Fibroblast of skin of scalp (primary cell): ENCODE data around the gene DNAJA4.

Source experiments
- DNase-seq: peaks from one replicate; pipeline ENCODE4 v3.0.0-alpha.2; 2013

Gene DNAJA4

DNA sequence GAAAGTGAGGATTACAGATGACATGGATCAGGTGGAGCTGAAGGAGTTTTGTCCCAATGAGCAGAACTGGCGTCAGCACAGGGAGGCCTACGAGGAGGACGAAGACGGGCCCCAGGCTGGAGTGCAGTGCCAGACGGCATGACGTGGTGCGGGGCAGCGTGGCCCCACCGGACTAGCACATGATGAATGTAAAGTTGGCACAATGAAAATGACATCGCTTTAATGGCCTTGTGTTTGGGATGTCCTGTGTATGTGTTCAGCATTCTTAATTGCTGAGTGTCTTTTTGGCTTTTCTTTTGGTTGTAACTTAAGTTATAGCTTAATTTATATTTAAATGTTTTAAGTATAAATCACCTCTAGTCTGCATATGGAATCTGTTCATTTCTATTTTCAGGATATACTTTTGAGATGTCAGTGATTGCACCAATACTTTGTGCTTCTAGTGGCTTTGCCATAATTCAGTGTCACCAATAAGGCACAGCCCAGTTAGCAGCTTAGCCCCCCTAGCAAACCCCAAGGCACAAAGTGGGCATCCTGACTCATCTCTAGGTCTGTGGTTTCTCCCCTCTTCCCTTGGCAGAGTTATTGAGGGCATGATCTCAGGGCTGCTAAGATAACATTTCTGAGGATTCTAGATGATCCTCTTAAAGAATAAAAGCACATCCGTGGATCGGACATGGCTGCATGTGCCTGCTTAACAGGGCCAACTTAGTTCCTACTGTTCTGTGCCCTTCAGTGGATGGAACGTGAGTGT, 16.1 kb downstream of the DNAJA4 start:
- peak; percentile 59 for DNase-seq

DNA sequence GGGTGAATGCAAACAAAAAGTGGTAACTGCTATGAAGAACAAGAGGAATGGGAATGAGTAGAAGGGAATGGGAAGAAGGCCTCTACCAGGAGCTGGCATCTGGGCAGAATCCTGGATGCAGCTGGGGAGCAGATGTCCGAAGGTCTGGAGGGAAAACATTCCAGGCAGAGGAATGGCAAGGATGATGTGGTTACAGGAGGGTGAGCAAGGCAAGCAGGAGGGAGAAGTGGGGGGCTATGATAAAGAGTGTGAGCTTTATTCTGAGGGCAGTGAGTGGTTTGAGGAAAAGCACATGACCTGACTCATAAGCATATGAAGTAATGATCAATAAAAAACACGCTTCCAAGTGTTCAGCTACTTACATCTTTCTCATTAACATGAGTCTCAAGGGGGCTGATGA, 18.0 kb downstream of the DNAJA4 start:
- DNase-seq: peak; percentile 59

DNA sequence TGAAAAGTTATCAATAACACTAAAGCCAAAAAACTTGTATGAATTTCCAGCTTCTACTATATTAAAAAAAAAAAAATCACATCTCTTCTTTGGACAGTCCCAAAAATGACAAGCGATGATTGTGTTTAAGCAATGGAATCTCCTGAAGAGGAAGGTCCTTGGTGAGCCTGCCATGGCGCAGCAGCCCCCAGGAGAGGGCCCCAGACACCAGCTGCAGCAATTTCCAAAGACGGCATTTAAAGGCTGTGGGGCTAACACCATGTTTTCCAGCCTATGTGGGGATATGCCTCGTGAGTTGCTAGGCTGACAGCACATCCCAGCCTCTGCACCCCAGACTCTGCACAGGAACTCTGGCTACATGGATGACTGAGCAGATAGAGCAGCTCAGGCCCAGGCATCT, 20.4 kb downstream of the DNAJA4 start:
- DNase-seq: no peak

DNA sequence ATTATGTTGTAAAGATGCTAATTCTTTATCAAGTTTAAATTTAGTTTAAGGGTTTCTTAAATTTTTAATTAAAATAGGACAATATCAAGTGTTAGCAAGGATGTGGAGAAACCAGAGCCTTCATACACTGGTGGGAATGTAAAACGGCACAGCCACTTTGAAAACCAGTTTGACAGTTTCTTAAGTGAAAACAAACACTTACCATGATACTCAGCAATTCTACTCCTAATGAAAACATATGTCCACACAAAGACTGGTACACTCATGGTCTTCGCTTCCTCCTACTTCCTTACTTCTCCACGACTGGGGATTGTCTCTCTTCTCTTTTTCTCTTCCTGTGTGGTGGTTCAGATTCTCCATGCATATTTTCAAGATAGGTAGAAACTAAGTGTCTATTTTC, 25.9 kb downstream of the DNAJA4 start:
- no peak for DNase-seq

DNA sequence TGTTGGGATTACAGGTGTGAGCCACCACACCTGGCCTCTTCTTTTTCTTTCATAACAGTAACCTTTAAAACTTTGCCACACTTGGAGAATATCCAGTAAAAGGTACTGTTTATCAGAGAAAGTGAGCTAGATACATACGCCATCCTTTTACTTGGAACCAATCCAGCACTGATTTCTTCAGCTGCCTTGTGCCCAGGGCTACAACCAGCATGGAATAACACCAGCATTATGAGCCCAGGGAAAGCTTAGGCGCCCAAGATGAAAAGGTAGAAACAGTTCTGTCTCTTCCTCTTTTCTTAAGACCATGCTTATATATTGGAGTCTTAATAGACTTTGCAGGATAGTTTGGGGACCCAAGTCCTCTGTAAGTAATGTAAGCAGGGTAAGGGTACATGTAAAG, 26.7 kb downstream of the DNAJA4 start:
- no peak for DNase-seq

DNA sequence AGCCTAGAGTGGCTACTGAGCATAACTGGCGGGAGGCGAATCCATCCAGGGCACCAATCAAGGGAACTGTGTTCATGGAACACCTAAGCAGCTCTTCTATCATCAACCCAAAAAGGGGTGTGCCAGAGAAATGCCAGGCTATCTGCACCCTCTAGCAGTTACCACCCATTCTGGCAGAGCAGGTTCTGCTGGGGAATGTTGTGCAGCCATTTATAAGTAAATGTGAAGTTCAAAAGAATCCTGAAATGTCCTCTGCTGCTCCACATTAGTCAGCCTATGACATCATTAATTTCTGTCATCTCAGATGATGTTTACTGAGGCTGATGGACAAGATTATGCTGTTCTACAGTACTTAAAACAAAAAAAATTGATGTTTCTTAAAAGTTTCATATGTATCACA, 27.3 kb downstream of the DNAJA4 start:
- no peak for DNase-seq

DNA sequence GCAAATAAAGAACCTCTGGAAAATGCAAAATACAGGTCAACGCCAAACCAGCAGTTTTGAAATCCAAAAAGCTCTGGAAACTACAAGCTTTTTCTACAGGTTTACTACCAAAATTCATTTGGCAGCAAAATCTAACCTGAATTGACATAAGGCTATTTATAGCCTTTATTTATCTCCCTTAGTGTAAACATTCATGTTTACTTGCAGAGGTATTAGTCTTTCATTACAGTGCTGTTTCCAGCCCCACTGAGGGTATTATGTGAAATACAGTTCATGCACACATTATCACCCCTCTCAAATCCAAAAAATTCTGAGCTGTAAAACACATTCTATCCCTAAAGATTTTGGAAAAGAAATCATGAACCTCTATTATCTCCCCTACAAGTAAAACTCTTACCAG, 27.9 kb downstream of the DNAJA4 start:
- no peak for DNase-seq

DNA sequence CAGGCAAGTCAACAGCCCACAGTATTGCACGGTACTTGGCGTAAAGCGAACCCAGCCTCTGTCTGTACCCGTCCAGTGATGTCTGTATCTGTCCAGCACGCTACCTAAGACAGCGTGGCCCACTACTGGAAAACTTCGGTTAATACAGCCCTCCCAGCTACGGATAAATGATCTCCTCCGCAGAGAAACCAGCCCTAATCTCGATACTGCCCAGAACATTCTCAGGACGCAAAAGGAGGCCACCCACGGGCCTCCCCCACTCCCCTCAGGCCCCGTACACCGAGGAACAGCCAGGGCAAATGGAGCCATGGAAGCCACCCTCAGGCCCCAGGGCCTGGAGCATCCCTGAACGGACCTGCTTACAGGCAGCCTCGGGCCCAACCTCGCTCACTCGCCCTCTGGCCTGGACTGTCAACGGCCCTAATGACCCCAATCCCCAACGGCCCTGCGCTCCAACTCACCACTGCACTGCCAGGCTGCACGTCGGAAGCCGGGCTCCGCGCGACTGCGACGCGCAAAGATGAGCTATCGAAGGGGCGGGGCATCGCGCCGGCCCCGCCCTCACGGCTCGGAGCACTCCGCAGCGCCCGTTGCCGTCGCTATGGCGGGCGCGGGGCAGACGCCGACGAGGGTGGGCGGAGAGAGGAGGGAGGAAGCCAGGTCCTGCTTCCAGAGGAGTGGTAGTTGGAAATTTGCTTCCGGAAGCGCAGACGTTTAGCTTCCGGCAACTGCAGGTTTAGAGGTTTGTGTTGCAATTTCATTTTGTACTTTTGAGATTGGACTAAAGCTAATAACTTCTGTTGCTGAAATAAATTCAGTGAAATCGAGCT, 35.0 kb downstream of the DNAJA4 start, which contains the start of gene SKIC8:
TSS of gene SKIC8 (minus strand) at position 509 of the 830 bp plus-strand sequence. CDS start 3,923 bp downstream, outside the sequence.
- DNase-seq: peak; percentile 93

DNA sequence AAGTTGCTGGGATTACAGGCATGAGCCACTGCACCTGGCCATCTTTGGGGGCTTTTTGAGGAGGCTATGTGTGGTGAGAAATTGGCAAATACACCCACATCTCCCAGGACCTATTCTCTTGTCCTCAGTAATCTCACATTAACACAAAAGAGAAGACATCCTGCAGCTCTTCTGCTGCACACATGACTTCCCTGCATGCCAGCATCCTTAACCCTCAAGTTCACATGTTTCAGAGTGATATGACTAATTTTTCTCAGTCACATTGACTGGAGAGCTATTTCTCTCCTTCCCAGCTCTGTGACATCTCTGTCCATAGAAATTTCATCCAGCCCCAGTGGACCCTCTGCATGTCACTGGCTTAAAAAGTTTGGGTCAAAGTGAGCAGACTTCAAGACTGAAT, 37.0 kb downstream of the DNAJA4 start:
- DNase-seq: peak; percentile 34

DNA sequence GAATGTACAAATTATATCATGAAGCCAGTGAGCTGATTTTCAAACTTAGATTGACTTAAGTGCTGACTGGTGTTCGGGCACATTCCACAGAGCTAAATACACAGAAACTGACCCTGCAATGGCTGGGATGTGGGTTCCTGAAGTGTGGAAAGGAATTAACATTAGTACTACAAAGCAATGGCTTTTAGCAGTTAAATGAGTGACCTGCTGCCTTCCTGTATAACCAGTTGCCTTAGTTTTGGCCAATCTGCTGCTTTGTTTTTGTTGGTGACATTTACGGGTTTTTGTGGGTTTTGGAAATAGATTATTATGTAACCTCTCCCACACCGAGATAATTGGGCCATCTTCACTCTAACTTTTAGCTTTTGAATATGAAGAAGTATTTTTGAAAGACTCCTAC, 37.5 kb downstream of the DNAJA4 start:
- DNase-seq: peak; percentile 43

DNA sequence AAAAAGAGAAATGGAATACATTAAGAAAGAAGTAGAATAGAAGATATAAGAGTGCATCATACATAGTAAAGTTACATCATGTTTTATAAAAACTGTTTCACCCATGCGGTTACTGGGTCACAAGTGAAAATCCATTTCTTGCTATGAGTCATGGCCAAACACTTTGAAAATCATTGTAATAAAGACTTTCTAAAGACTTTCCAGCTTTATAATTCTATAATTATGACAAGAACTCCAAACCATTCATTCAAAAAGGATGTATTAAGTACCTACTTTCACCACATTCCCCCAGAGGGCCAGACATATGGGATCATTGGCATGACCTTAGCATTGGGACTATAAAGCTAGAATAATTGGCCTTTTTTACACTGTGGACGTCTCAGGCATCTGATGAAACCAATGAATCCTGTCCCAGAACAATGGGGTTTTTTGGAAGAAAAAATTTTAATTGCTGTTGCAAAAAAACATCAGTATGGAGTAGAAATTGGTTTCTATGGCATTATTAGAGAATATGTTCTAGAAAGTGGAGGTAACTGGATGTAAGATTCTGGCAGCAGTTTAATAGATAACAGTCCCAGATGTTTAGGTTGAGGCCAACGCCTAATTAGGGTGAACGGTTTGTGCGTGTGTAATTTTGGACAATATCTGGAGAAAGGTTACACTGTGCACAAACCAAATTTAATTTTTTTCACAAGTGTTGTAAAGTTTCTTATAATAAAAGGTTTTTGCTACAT, 38.4 kb downstream of the DNAJA4 start:
- peak; percentile 96 for DNase-seq

DNA sequence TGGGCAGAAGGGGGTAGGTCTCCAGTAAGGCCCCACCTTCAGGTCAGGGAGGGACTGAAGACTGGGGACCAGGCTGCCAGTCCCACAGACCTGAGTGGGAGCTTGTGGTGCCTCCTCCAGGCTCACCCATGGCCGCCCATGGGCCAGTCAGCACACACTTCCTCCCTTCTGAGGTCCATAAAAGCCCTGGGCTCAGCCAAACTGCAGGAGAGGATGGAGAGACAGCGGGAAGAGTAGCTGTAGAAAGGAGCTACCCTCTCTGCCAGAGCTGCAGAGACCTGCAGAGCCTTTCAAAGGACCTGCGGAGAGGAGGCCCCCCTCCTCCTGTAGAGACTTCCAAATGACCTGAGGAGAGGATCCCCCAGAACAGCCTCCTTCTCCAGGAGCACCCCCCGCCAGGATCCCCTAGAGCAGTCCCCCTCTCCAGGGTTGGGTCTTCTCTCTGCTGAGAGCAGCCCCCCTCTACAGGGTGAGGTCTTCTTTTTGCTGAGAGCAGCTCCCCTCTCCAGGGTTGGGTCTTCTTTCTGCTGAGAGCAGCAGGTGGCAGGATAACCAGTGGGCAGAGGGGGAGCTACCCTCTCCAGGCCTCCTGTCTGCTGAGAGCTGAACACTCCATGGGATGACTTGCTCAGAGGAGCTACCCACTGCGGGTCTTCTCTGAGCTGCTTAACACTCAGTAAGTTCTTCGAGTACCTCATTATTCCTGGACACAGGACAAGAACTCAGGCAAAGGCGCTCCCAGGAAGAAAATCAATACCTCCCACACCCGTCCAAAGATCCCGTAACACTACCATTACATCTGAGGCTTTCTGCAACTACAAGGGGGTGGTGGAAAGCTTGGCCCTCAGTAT, 40.1 kb downstream of the DNAJA4 start:
- DNase-seq: no peak

DNA sequence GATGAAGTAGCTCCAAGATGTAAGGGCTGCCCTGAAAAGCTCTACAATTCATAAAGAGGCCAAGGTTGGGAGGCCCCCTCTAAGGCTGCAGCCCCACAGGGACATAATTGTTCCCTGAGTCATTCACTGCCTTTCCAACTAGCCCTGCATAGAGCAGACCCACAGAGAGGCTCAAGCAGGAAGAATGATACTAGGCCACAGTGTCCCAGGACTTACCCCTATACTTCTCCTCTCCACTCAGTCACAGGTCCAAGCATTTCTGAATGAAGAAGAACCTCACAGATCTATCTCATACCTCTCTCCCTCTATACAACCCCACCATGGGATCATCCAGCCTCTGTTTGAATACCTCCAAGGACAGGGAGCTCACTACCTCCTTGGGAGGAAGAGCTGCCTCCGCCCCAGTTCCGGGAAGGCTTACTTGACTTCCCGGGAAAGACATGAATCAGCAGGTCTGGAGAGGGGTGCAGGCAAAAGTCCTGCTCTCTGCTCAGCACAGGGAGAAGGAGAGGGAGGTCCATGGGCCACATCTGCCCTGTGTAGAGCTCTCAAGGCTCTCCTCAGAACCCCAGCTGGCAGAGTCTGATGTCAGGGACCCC, 41.9 kb downstream of the DNAJA4 start:
- peak; percentile 92 for DNase-seq

DNA sequence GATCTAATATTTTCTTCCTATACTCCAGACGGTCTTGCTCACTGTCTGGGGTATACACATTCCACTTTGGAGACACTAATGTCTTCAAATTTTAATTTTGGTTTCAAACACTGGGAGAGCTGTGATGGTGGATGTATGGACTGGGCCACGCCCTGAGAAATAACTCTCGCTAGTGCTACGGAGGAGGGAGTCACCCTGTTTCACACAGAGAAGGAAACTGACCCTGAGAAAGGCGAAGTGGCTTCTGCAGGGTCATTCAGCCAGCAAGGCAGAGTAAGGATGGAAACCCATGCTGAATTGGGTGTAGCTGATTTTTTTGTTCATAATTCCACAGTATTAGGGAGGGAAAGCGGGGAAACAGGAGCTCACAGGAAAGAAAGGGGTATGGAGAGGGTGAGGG, 43.6 kb downstream of the DNAJA4 start:
- no peak for DNase-seq

DNA sequence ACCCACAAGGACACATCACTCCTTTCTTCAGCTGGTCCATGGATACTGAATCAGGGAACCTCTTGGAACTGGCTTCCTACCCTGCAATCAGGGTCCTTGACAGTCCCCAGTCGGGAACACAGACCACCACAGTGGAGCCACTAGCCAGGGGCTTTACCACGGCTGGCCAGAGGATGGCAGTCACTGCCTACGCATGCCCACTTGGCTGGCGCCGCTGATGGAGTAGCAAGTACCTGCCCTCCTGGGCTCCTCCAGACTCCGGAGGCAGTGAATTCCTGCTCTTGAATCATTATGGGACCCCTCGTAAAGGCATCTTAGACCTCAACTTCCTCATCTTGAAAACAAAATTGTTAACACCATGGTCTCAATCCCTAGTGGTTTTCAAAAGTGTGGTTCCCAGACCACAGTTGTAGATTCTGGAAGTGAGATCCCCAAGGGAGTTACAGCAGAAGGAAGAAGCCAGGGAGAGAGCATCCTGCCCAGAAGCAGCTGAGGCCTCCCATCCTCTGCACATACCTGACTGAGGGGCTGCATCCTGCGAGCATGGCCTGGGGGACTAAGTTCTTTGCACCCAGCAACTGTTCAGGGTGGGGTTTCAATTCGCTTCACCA, 44.2 kb downstream of the DNAJA4 start:
- DNase-seq: peak; percentile 74

DNA sequence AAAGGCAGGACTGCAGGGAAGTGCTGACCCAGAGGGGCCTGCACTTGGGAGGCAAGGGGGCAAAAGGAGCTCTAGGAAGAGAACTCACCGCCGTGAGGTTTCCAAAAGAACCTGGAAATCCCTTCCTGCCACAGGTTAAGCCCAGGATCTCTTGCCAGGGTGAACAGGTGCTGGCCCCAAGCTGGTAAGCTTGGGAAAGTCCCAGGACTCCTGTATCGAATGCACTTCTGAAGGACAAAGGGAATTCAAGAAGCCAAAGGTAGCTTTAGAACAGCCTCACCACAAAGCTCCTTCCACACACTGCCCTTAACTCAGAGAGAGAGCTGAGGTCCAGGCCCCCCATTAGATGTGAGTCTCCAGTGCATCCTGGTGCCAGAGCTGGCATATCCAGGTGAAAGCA, 46.9 kb downstream of the DNAJA4 start:
- DNase-seq: no peak

DNA sequence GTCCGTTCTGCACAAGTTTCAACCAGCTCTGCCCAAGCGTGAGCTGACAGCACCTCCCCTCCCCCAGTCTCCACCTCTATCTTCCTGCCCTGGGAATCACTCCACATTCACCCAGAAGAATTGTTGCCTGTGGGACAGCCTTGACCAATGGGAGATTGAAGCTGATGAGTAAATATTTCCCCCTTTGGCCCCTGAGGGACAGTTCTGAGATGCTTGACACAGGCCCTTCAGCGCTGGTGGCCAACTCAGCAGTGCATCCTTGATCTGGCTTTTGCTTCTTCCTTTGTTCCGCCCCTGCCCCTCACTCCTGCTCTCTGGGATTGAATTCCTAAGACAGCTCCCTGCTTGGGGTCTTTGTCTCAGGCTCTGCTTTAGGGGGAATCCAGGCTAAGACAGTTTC, 48.2 kb downstream of the DNAJA4 start:
- no peak for DNase-seq

DNA sequence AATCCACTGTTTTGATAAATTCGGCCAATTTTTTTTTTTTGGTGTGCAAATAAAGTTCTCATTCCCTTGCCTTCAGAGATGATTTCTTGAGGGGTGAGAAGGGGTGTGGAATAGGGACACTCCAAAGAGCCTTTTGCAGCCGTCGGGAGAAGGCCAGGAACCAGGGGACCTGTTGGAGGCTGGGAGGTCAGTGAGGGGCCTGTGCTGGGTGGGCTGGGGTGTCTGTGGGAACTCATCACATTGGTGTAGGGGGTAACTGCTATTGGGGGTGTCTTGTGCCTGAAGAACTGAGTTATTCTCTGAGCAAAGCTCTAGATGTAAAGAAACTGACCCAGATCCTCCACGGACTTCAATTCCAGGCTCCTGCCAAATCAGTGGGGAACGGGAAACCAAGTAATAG, 48.6 kb downstream of the DNAJA4 start:
- DNase-seq: no peak

DNA sequence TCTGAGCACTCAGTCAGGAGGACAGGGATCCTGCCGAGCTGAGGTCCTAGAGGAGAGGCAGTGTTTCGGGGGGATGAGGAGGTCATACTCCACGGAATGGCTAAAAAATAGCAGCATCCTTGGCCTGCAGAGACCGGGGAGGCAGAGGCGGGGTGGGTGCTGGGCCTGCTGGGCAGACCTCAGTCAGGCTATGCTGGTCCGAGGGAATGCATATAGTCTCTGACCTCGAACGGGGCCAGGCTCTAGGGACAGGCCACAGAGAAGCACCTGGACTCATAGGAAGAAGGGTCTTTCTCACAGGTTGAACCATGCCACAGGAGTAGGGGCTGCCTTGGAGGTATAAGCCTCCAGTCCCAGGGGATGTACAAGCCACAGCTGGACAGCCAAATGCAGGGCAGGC, 49.0 kb downstream of the DNAJA4 start:
- no peak for DNase-seq

DNA sequence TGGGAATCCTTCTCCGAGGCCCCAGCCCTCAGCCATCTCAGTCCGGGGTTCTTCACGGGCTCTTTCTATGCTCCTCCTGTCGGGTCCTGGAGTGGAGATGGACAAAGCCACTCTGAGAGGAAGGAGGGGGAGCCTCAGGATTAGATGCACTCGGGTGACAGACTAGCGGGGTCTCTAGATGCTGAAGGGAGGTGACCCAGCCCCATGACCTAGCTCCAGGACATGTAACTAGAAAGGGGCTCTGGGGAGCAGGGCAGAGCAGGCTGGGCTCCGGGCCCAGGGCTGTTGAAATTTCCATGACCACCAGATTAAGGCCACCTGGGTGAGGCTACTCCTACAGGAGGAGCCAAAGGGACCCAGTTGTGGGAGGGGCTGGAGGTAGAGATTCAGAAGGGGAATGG, 49.8 kb downstream of the DNAJA4 start:
- no peak for DNase-seq

DNA sequence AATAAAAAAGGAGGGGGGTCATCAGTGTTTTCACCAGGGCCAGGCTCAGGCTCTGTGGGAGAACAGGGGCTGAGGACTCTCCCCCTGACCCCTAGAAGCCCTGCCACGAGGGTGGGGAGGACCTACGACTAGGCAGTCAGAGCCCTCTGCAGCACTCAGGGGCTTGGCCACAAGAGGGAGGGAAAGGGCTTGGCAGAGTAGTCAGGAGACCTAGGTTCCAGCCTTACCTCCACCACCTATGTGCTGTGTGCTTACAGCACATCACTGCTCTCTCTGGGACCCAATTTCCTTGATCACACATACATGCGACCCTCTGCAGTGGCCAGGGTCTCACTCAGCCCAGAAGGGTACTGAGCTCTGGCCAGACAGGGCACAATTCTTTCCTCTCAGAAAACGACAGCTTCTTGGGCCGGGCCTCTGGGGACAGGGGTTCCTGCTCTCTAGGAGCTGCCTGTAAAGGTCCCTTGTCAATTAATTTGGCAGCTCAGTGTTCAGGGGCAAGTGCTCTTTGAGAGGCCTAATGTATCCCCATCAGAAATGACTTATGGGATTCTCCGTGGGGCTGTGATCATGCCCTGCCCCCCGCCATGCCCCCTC, 51.4 kb downstream of the DNAJA4 start:
- DNase-seq: peak; percentile 39
